Upper lobe of left lung (tissue), 4 donors: Measurements from ENCODE around the gene ARL4D.

ENCODE experiments used
- POLR2A ChIP-seq, 4 donors: fragments of 450-650 bp; IDR thresholded peaks; one replicate each; pipeline ENCODE4 v1.5.1; 2016 to 2017; ENCODE audit warnings: antibody characterized with exemption in 4 of 4, mild to moderate bottlenecking in 2 of 4
- TF ChIP-seq, protein P1 (sequence below), 6 experiments: fragments of 450-650 bp in 4 of 6; fragments of 200-600 bp in 2 of 6; sonication (generic) in 2 of 6; IDR thresholded peaks; one replicate each; pipeline ENCODE4 v1.5.1; 2016 to 2019; ENCODE audit warnings: antibody characterized with exemption in 6 of 6

DNA sequence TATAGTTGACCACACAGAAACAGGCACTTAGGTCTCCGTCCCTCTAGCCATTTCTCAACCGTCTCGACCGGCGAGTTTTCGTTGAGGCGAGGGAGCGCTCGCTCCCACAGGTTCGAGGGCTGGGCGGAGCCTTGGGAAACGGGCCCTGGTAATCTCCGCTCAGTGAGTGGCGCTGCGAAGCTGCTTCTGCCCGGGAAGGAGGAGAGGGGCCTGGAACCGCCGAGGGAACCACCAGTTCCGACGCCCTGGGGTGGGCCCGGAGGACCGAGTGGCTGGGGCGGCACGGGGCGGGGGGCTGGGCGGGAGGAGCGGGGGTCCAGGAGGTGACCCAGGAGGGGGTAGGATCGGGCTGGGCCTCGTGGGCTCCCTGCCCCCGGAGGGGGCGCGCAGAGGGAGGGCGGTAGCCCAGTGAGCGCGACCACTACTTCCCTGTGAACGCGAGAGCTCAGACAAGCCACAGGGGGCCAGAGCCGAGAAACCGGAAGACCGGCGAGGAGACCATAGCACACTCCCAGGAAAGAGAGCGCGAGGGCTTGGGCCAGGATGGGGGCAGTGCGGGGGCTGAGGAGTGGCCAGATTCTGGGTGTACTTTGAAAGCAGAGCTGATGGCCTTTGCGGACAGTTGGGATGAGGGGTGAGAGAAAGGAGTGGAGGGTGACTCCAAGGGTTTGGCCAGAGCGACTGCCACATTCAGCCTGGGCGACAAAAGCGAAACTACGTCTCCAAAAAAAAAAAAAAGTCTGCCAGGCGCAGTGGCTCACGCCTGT lies 29.9 kb upstream of the ARL4D start:
- TF ChIP-seq, protein P1, sequence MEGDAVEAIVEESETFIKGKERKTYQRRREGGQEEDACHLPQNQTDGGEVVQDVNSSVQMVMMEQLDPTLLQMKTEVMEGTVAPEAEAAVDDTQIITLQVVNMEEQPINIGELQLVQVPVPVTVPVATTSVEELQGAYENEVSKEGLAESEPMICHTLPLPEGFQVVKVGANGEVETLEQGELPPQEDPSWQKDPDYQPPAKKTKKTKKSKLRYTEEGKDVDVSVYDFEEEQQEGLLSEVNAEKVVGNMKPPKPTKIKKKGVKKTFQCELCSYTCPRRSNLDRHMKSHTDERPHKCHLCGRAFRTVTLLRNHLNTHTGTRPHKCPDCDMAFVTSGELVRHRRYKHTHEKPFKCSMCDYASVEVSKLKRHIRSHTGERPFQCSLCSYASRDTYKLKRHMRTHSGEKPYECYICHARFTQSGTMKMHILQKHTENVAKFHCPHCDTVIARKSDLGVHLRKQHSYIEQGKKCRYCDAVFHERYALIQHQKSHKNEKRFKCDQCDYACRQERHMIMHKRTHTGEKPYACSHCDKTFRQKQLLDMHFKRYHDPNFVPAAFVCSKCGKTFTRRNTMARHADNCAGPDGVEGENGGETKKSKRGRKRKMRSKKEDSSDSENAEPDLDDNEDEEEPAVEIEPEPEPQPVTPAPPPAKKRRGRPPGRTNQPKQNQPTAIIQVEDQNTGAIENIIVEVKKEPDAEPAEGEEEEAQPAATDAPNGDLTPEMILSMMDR (IDR thresholded peaks at IDR 0.05): peak in 1 of 6 experiments; percentile 23
- TF ChIP-seq POLR2A (IDR thresholded peaks at IDR 0.05): peak in 2 of 4 donors; percentile 44 to 60
